GM21786 (cell line): ENCODE results near the gene MED12L.
"Not testable (repeated sequence)": the region's sequence is repeated elsewhere in the genome, so short reads cannot be mapped to it uniquely, and the experiment has no call there.

Experiments used
- ATAC-seq: cut with Tn5 transposase; IDR thresholded peaks from one replicate; pipeline ENCODE4 v1.9.1; 2021; ENCODE audit not compliant: unreplicated experiment

The MED12L gene

DNA sequence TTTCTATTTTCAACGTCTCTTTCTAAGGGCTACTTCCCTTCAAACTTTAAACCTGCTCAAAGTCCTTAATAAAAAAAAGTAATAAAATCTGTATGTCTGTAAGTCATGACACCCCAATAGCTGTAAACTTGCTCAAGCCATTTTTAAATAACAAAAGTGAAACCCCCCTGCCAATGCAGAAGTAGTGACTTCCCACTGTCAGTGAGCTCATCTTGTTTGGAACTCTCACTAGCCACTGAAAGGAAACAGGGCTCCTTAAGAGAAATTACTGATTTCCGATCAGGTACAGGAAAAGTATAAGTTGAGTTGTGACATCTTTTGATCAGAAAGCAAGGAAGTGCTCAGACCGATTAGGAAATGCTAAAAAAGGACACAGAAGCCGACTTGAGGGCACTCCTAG is 145.2 kb downstream of the MED12L start:
- ATAC-seq: peak; percentile 50

DNA sequence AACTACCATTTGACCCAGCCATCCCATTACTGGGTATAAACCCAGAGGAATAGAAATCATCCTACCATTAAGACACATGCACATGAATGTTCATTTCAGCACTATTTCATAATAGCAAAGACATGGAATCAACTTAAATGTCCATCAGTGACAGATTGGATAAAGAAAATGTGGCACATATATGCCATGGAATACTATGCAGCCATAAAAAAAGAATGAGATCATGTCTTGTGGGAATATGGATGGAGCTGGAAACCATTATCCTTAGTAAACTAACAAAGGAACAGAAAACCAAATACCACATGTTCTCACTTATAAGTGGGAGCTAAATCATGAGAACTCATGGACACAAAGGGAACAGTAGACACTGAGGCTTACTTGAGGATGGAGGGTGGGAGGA is 146.9 kb downstream of the MED12L start:
- ATAC-seq: not testable (repeated sequence)

DNA sequence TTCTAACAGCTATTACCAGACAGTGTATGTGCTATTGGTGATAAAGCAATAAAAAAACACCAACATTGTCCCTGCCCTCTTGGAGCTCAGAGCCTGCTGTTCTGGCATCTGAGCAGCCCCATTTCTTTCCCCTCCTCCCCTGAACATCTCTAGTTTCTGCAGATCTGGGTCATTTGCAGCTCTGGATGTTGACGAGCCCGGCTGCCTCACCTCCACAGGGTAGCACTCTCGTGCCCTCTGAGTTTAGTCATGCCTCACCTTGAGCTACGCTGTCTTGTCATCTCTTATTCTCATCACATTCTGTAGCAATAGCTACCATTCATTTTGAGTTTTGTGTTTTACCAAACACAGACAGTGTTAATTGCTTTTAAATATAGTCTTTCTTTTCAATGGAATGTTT is 147.5 kb downstream of the MED12L start:
- ATAC-seq: no peak

DNA sequence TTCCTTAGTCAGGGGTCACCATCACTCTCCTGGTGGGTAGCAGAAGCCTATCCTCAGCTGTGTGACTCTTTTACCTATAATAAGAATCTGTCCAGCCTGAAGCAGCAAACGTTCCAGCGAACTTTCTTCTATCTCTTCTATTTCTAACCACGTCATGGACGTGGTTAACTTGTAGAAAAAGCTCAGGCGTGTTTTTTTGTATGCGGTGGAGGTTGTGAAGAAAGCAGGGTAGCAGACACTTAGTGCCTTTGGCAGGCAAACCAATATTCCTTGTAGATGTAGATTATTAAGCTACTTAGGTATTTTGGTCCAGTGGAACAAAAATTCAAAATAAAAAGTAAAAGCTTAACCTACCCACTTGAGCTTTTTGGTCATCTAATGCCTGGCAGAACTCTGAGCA is 149.4 kb downstream of the MED12L start:
- ATAC-seq: no peak

DNA sequence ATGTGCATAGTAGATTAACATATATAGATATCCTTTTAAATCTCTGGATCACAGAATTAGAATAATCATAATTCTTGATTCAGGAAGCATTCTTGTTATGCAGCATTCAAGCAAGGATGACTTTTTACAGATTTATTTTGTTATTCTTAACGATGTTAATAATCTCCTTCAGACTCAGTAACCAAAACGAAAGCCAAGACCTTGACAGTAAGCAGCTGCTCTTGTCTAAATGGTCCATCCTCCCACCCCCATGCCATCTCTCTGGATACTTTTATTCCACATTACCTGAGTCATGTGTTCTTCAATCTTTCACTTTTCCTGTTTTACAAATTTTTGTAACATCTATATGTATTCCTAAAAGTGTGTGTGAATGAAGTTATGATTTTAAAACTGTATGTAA is 150.9 kb downstream of the MED12L start:
- ATAC-seq: no peak

DNA sequence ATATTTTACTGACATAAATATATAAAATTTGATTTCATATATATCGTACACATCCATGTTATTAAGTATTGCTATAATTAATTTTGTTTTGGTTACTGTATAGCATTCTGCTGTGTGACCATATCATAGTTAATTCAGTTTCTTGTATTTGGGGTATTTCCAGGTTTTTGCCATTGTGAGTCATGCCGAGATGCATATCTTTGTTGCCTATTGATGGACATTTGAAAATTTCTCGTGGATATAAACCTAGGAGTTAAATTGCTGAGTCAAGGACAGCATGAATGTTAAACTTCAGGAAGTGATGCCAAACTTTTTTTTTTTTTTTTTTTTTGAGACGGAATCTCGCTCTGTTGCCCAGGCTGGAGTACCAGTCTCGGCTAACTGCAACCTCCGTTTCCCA is 151.3 kb downstream of the MED12L start:
- ATAC-seq: no peak

DNA sequence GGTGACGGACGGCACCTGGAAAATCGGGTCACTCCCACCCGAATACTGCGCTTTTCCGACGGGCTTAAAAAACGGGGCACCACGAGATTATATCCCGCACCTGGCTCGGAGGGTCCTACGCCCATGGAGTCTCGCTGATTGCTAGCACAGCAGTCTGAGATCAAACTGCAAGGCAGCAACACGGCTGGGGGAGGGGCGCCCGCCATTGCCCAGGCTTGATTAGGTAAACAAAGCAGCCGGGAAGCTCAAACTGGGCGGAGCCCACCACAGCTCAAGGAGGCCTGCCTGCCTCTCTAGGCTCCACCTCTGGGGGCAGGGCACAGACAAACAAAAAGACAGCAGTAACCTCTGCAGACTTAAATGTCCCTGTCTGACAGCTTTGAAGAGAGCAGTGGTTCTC is 156.5 kb downstream of the MED12L start:
- ATAC-seq: not testable (repeated sequence)

DNA sequence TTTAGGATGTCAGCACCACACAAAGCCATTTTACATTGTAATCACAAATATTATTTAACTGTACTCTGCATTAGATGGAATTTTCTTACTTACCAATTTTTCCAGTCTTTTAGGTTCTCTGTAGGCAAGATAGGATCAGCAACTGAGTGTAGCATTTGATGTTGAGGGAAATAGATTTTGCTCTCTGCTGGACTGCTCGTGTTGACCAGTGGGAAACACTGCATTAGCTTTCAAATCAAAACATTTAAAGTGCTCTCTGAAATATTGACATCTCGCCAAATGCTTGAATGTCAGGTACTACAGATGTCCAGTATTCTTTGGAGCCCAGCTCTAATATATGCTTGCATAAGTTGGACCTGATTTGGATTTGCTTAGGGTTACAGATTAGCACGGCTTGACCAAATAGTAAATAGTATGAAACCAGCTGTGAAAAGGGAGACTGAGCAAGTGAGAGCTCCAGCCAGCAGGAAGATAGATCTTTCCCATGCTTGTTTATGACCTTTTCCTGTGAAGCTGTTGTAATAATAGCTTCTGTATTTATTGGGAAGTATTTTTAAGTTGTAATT is 163.4 kb downstream of the MED12L start:
- no peak for ATAC-seq

DNA sequence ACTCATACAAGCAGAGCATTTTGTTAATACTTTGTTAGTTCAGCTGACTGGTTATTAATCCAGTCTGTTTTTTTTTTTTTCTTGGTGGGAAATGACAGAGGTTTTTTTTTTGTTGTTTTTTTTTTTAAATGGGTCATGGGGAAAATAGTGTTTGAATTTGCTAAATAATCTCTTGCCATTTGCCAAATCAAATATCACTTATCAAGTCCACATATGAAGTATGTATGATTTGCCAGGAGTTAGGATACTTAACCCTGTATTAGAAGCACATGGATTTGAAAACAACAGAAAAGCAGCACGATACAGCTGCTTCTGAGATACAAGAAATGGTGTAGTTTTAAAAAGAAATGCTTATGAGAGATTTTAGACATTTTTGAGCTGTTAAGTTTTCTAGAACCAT is 171.3 kb downstream of the MED12L start:
- no peak for ATAC-seq

DNA sequence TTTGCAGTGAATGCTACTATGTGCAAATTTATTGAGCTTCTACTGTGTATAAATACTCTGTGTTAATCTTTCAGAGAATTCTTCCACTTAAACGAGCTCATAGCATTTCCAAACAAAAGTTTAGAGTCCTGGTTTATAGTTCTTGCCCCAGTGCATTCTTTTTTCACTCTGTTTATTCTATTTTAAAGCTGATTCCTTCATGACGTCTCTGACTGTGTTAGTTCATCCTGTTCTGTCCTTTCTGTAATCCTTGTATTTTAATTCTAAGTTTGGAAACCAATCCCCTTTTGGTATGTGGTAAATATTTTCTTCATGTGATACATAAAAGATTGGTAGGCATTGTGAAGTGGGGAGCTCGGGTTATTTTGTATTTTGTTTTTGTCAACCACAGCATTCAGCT is 174.2 kb downstream of the MED12L start:
- no peak for ATAC-seq

DNA sequence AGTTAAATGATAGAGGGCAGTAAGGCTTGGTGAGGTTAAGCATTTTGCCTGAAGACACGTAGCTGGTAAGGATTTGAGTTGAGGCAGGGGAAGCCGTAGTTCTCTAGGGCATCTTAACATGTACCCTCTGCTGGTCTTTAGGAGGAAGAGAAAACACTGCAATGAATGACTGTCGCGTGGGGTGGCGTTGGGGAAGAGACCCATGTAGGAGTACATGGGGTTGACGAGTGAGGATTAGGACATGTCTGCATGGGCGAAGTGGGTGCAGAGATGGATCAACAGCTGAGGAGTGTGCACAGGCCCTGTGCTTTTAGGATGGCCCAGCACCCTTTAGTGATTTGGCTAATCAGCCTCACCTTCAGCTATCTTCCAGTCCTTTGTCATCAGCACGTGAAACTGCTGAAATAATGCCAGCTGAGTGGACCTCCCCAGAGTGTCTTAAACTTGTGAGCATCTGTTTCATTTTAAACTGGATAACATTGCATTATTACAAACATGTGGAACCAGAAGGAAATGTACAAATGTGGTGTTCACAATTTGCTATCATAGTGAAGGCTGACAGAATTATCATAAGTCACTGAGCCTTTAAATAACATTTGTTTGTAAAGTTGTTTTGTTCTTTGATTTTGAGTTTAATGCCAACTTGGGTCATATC is 177.5 kb downstream of the MED12L start:
- ATAC-seq: no peak

DNA sequence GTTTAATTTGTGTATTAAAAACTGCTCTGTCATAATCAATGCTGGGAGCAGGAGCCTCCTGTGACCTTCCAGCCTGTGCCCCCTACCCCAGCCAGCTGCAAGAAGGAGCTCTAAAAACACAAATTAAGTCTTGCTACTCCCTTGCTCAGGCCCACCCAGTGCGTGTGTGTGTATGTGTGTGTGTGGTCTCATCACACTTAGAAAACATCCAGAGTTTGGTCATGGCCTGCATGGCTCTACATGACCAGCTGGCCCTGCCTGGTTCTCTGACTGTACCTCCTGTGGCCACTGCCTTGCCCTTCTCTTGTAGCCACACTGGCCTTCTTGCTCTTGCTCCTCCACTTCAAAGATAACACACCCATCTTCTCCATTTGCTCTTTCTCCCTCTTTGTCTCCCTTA is 179.1 kb downstream of the MED12L start:
- no peak for ATAC-seq

DNA sequence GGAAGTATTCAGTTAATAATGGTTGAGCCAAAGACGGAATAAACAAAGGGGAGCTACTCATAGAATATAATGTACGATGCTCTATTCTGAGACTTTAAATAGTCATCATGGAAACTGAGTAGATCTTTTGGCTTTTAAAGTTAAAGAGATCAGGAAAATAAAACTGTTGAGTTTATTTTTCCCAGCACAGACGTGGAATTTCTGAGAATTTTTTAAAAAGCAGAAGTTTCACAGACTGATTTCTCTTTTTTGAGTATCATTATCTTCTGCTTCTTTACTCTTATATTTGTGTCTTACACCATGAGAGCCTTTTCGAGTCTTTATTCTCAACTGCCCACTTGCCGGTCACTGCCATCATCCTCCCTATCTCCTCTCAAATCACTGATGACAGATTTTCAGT is 179.7 kb downstream of the MED12L start:
- ATAC-seq: no peak

DNA sequence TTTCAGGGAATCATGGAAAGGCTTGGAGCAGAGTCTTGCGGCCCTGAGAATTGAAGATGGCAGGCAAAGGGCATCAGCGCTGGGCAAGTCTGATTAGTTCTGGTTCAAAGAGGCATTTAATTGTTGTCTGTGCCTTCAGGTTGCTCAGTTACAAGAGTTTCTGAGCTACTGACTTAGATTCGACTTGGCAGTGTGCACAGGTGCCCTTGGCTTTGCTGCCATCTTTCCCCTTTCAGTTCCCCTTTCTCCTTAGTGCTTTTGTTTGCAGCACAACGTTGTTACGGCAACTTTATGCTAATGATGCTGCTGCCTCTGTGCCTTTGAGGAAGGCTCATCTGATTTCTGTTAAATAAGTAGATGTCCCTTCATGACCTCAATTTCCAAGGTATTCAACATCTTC is 180.4 kb downstream of the MED12L start:
- peak; percentile 98 for ATAC-seq

DNA sequence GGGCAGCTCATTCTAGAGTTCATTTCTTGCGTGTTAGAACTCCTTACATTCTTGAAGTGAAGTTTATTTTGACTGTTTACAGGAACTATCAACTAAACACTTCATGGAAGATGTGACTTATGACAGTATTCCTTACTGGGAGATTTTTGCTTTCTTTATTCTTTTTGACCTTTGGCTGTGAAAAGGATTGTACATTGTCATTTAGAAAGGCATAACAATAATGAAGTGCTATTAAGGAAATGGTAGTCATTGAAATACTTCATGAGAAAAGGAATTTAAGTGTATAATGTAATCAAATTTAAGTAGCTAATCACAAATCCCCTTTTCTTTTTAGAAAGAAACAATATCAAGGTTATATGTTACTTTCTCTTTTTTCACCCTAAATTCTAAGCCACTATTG is 181.6 kb downstream of the MED12L start:
- ATAC-seq: no peak

DNA sequence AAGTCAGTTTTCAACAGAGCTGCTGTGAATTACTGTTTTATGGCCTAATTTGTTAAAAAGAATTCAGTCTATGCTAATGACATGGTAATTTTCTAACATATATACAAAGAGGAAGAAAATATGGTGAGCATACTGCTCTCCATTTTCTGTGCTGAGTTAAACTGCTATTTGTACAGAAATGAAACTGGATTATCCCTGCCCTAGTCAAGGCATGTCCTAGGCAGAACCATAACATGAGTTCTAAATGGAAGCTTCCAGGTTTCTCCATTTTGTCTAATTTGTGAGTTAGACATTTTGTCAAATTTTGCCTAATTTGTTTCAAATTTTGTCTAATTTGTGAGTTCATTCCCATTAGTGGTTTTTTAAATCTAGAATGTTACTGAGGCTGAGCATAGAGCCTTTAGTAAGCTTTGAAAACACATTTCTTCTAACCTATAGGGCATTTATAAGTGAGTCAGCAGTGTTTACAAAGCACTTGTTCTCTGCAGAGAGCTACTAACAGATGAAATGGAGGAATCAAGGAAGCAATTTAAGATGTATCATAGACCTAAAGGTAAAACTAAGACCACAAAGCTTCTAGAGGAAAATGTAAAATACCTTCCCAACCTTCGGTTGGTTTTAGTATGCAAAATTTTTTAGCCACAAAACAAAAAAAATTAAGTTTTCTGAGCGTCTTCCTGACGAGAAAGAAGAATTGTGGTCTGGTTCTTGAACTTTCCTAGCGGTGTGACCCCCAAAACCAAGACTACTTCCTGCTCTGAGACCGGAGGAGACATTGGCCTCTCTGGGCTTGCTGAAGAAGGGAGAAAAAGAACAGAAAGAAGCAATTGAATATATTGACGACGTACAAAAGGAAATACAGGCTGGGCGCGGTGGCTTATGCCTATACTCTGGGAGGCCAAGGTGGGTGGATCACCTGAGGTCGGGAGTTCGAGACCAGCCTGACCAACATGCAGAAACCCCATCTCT is 183.1 kb downstream of the MED12L start:
- ATAC-seq: peak; percentile 42

DNA sequence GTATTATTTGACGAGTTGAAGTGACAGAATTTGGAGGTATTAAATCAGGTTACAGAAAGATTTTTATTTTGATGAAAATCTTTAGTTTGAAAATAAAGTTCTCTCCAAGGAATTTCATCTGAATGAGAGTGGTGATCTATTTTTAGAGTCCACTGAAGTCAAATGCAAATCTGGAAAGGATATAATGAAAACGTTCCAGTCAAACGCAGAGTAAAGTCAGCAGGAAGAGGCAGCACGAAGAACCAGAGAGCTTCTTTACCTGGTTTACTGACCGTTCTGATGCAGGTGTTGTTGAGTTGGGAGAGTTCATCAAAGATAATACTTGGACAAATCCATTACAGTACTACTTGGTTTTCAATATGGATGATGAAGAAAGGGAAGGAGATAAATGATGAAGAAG is 184.2 kb downstream of the MED12L start:
- no peak for ATAC-seq

DNA sequence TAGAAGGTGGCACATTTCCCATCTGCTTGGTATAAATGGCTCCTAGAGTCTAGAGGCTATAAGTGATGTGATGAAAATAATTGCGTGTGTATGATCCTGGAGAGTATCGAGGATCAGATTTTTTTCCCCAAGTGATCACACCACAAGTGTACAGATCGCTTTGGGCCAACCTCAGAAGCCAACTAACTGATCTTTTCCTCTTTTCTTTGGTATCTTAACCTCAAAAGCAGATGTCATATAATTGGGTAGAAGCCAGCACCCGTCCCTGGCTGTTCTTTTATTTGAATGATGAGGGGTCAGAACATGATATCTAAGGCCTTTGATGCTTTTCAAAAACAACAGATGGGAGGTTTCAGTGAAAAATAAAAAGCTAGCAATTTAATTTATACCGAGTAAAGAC is 189.6 kb downstream of the MED12L start:
- ATAC-seq: no peak

DNA sequence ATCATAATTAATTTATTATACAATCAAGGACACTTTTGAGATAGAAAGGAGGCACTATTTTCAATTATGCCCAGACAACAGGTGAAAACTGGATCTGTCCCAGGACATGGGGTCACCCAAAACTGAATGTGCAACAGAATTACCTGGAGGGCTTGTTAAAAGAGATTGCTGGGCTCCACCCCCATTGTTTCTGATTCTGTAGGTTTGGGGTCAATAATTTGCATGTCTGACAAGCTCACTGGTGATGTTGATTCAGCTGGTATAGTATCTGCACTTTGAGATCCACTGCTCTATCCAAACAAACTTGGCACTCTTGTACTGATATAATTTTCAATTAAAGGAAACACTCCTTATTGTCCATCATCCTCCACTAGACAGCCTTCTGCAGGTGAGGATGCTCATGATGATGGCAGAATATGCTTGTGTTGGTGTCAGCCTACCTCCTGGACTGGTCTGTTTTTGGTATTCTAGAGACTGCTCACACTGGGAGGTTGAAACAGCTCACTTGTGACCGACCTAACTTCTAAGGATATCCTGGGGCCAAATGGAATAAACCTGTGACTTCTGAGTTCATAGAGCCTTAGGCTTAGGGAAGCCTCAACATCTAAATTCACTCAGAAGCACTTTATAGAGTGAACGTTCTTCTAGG is 190.7 kb downstream of the MED12L start:
- peak; percentile 20 for ATAC-seq

DNA sequence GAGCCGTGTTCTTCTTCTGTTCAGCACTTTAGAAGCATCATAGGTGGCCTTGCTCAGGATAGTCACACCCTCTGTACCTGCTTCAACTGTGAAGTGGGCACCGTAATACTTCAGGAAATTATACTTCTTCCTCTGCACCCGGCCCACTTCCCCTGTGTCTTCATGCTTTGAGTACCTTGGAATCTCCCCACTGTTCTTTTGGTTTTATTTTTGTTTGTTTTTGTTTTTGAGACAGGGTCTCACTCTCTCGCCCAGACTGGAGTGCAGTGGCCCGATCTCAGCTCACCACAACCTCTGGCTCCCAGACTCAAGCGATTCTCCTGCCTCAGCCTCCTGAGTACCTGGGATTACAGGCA is 191.2 kb downstream of the MED12L start:
- peak; percentile 55 for ATAC-seq

DNA sequence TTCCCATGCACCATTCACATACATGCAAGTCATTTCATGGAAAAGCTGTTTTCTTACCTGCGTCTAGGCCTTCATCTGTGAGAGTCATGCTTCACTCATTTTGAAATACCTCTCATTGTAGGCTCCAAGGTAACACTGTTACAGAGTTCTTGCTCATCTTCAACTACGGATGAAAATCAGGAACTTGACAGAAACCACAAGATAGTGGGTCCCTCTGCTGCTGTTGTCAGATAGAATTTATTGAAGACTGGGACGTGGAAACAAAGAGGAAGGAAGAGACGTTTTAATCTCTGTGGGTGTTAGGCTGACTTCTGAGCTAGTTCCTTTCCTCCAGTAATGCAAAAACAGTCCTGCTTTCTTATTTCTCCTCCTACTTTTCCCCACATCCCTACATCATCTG is 192.8 kb downstream of the MED12L start, which contains the start of gene P2RY14:
P2RY14 (minus strand) TSS at position 313 of the 400 bp plus-strand sequence. CDS start 64,226 bp downstream, outside the sequence.
- no peak for ATAC-seq
